Hepatocyte (in vitro differentiated cells): Measurements from ENCODE around the gene BLACAT1. TPM values are rescaled to one million over a fixed set of nuclear protein-coding genes. Genes with fewer than 3 reads are reported as not detected.
"Not testable (repeated sequence)": the region's sequence is repeated elsewhere in the genome, so short reads cannot be mapped to it uniquely, and the experiment has no call there.

Experiments used
- DNase-seq: peaks from one replicate; pipeline ENCODE4 v3.0.0-alpha.2; 2016; ENCODE audit warnings: low spot score
- H2AFZ ChIP-seq: fragments of 200-600 bp; sonication (generic); 2 replicates; pipeline ENCODE4 v1.6.0; 2016; ENCODE audit warnings: antibody characterized with exemption, mild to moderate bottlenecking
- H3K27ac ChIP-seq: fragments of 200-600 bp; sonication (generic); 2 replicates; pipeline ENCODE4 v1.5.1; 2016; ENCODE audit warnings: mild to moderate bottlenecking
- H3K27me3 ChIP-seq: fragments of 200-600 bp; sonication (generic); 2 replicates; pipeline ENCODE4 v1.6.1; 2016
- H3K36me3 ChIP-seq: fragments of 200-600 bp; sonication (generic); replicated peaks from 2 replicates; pipeline ENCODE4 v1.5.1; 2016; ENCODE audit warnings: low read depth; ENCODE audit not compliant: insufficient read depth
- H3K4me1 ChIP-seq: fragments of 200-600 bp; sonication (generic); 2 replicates; pipeline ENCODE4 v1.5.1; 2016; ENCODE audit warnings: mild to moderate bottlenecking, moderate library complexity; ENCODE audit not compliant: insufficient read depth
- H3K4me2 ChIP-seq: fragments of 200-600 bp; sonication (generic); 2 replicates; pipeline ENCODE4 v1.6.0; 2016
- H3K4me3 ChIP-seq: fragments of 200-600 bp; sonication (generic); 2 replicates; pipeline ENCODE4 v1.5.1; 2016; ENCODE audit warnings: mild to moderate bottlenecking
- H3K79me2 ChIP-seq: fragments of 200-600 bp; sonication (generic); 2 replicates; pipeline ENCODE4 v1.6.0; 2017; ENCODE audit warnings: mild to moderate bottlenecking
- H3K9me2 ChIP-seq: fragments of 200-600 bp; sonication (generic); replicated peaks from 2 replicates; pipeline ENCODE4 v1.6.0; 2017; ENCODE audit warnings: mild to moderate bottlenecking; ENCODE audit not compliant: insufficient read depth
- H3K9me3 ChIP-seq: fragments of 200-600 bp; sonication (generic); 2 replicates; pipeline ENCODE4 v1.5.1; 2016; ENCODE audit warnings: low read depth, mild to moderate bottlenecking
- H4K20me1 ChIP-seq: fragments of 200-600 bp; sonication (generic); 2 replicates; pipeline ENCODE4 v1.6.0; 2016; ENCODE audit warnings: mild to moderate bottlenecking; ENCODE audit not compliant: insufficient read depth, poor library complexity, severe bottlenecking
- EZH2 ChIP-seq: fragments of 200-600 bp; sonication (generic); IDR thresholded peaks from 2 replicates; pipeline ENCODE4 v1.6.1; 2016; ENCODE audit warnings: antibody characterized with exemption, mild to moderate bottlenecking, borderline replicate concordance
- EZH2phosphoT487 ChIP-seq: fragments of 200-600 bp; sonication (generic); IDR thresholded peaks from one replicate; pipeline ENCODE4 v1.6.1; 2018; ENCODE audit warnings: antibody characterized with exemption, mild to moderate bottlenecking, low read depth, moderate library complexity; ENCODE audit not compliant: unreplicated experiment, severe bottlenecking
- WGBS: methylation state at CpG from one replicate; pipeline ENCODE4 v1.1.6; 2016; ENCODE audit warnings: low lambda C conversion rate; ENCODE audit errors: missing lambda C conversion rate; 5-methylcytosine and 5-hydroxymethylcytosine counted together
- polyA plus RNA-seq: library from polyadenylated mRNA; unstranded; fragments of >200 nt; fragmentation: Nextera tagmentation; extraction: Ambion mirVana; gene quantifications from 2 replicates; pipeline ENCODE4 v1.2.1, GENCODE V29; 2016
- total RNA-seq: library from RNA; depleted of rRNA; stranded (reverse); fragments of >200 nt; gene quantifications from 2 replicates; pipeline ENCODE4 v1.2.3, GENCODE V29; 2014
- TF ChIP-seq, protein P1 (sequence below): fragments of 200-600 bp; sonication (generic); IDR thresholded peaks from 2 replicates; pipeline ENCODE4 v1.5.1; 2016; ENCODE audit warnings: antibody characterized with exemption, mild to moderate bottlenecking; ENCODE audit not compliant: poor library complexity

Gene BLACAT1
- total and polyA plus RNA-seq, 2 experiments from 2014 or later = 0.40 to 0.58 TPM

DNA sequence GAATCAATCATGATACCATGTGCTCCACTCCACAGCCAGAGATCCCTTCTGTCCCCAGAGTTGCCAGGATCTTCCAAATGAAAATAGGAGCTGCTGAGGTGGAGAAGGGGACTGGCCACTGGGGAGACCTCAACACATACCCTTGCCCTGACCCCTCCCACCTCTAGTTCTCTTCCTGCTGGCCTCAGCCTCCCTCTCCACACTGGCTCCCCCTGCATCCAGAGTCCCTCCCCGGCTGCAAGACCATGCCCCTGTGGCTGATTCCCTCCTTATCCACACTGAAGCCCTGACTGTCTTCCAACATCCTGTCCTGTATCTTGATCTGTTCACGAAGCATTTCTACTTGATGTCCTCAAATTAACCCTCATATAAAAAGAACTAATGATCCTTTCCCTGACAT lies 27.5 kb upstream of the BLACAT1 start:
- H4K20me1 ChIP-seq = no peaks in the 10 kb centered on the region
- no peak for TF ChIP-seq EZH2
- TF ChIP-seq EZH2phosphoT487 = no peak
- no peaks in the 10 kb centered on the region for H3K9me2 ChIP-seq
- H3K4me1 ChIP-seq = no peaks in the 10 kb centered on the region
- no peak for DNase-seq
- no peak overlapping the region for H3K27ac ChIP-seq
- H3K27me3 ChIP-seq = peaks cover 41% of the 10 kb centered on the region
- H3K4me2 ChIP-seq = no peak overlapping the region
- no peak overlapping the region for H2AFZ ChIP-seq
- no peaks in the 10 kb centered on the region for H3K36me3 ChIP-seq
- H3K79me2 ChIP-seq = no peaks in the 10 kb centered on the region
- H3K9me3 ChIP-seq = no peaks in the 10 kb centered on the region
- no peak overlapping the region for H3K4me3 ChIP-seq
- 67% methylated on average over 2 of the region's 2 CpGs for WGBS

DNA sequence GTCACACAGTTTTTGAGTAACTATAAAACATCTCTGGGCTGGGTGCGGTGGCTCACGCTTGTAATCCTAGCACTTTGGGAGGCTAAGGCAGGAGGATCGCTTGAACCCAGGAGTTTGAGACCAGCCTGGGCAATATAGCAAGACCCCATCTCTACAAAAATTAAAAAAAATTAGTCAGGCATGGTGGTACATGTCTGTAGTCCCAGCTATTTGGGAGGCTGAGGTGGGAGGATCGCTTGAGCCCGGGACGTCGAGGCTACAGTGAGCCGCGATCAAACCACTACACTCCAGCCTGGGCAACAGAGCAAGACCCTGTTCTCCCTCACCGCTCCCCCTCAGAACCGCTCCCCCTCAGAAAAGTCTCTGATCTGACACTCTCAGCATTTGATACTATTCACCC lies 26.7 kb upstream of the BLACAT1 start:
- peaks cover 41% of the 10 kb centered on the region for H3K27me3 ChIP-seq
- DNase-seq, H3K9me2 ChIP-seq, H3K9me3 ChIP-seq, H2AFZ ChIP-seq, H3K79me2 ChIP-seq, H3K36me3 ChIP-seq, H4K20me1 ChIP-seq, H3K27ac ChIP-seq, H3K4me3 ChIP-seq, H3K4me2 ChIP-seq, H3K4me1 ChIP-seq: not testable (repeated sequence)
- 93% methylated on average over 11 of the region's 11 CpGs for WGBS

DNA sequence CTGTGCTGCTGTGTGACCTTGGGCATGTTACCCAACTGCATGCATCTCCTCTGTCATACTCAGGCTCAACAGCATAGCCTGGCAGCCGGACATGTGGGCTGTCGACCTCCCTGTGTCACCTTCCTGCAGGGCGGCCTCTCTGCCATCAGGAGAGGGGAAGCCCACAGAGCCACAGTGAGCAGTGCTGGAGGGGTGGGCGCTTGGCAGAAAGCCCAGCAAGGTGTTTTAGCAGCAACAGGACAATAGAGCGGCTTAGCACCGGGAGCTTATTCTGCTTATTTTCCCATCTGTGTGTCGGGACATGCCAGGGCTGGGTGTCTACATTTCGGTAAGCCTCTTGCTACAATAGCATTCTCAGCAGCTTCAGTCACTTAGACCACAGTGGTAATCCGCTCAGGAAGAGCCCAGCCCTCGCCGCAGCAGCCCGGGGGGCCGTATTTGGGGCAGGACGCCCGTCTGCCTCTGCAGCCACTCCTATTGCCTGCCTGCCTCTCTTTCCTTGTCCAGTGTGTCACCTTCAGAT lies 25.8 kb upstream of the BLACAT1 start:
- H3K4me2 ChIP-seq = no peak overlapping the region
- H2AFZ ChIP-seq = no peak overlapping the region
- H3K79me2 ChIP-seq = no peaks in the 10 kb centered on the region
- H3K36me3 ChIP-seq = no peaks in the 10 kb centered on the region
- WGBS = 68% methylated on average over 15 of the region's 15 CpGs
- no peaks in the 10 kb centered on the region for H3K9me3 ChIP-seq
- H3K4me1 ChIP-seq = no peaks in the 10 kb centered on the region
- no peak overlapping the region for H3K4me3 ChIP-seq
- H3K27ac ChIP-seq = no peak overlapping the region
- no peak for DNase-seq
- no peaks in the 10 kb centered on the region for H3K9me2 ChIP-seq
- TF ChIP-seq EZH2 = no peak
- TF ChIP-seq, protein P1, sequence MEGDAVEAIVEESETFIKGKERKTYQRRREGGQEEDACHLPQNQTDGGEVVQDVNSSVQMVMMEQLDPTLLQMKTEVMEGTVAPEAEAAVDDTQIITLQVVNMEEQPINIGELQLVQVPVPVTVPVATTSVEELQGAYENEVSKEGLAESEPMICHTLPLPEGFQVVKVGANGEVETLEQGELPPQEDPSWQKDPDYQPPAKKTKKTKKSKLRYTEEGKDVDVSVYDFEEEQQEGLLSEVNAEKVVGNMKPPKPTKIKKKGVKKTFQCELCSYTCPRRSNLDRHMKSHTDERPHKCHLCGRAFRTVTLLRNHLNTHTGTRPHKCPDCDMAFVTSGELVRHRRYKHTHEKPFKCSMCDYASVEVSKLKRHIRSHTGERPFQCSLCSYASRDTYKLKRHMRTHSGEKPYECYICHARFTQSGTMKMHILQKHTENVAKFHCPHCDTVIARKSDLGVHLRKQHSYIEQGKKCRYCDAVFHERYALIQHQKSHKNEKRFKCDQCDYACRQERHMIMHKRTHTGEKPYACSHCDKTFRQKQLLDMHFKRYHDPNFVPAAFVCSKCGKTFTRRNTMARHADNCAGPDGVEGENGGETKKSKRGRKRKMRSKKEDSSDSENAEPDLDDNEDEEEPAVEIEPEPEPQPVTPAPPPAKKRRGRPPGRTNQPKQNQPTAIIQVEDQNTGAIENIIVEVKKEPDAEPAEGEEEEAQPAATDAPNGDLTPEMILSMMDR = no peak
- TF ChIP-seq EZH2phosphoT487 = no peak
- peaks cover 41% of the 10 kb centered on the region for H3K27me3 ChIP-seq
- no peaks in the 10 kb centered on the region for H4K20me1 ChIP-seq

- no peak for TF ChIP-seq EZH2
- TF ChIP-seq EZH2phosphoT487 = no peak
- TF ChIP-seq, protein P1 = no peak
- H3K4me3 ChIP-seq = no peak overlapping the region
- H3K27ac ChIP-seq = no peak overlapping the region
- DNase-seq = no peak
- no peaks in the 10 kb centered on the region for H3K79me2 ChIP-seq
- peaks cover 41% of the 10 kb centered on the region for H3K27me3 ChIP-seq
- H3K36me3 ChIP-seq = no peaks in the 10 kb centered on the region
- no peaks in the 10 kb centered on the region for H3K4me1 ChIP-seq
- H2AFZ ChIP-seq = no peak overlapping the region
- H4K20me1 ChIP-seq = no peaks in the 10 kb centered on the region
- no peaks in the 10 kb centered on the region for H3K9me3 ChIP-seq
- 66% methylated on average over 11 of the region's 11 CpGs for WGBS
- no peaks in the 10 kb centered on the region for H3K9me2 ChIP-seq
- H3K4me2 ChIP-seq = no peak overlapping the region
Measured at GRCh38 chr1:205481218-205481617, 25.4 kb upstream of the BLACAT1 start.
